GM23338 (cell line): Measurements from ENCODE around the gene GSG1. TPM values are rescaled to one million over a fixed set of nuclear protein-coding genes. Genes with fewer than 3 reads are reported as not detected.

Experiments
- ATAC-seq: fragments of 200-7000 bp; cut with Tn5 transposase; 3 replicates; pipeline ENCODE4 v1.9.1; 2020
- DNase-seq: peaks from one replicate; pipeline ENCODE4 v3.0.0-alpha.2; 2015; ENCODE audit warnings: low spot score
- H2AFZ ChIP-seq: fragments of 200-600 bp; sonication (generic); 2 replicates; pipeline ENCODE4 v1.8.0; 2016; ENCODE audit warnings: antibody characterized with exemption, mild to moderate bottlenecking, moderate library complexity
- H3F3A ChIP-seq: fragments of 200-600 bp; sonication (generic); replicated peaks from 2 replicates; pipeline ENCODE4 v1.8.0; 2017; ENCODE audit warnings: antibody characterized with exemption, mixed run types, low read depth
- H3K27ac ChIP-seq: fragments of 200-600 bp; sonication (generic); 2 replicates; pipeline ENCODE4 v1.6.1; 2016; ENCODE audit warnings: low read depth
- H3K27me3 ChIP-seq: fragments of 200-600 bp; sonication (generic); 2 replicates; pipeline ENCODE4 v1.8.0; 2016; ENCODE audit warnings: mild to moderate bottlenecking, mixed run types, moderate library complexity; ENCODE audit not compliant: insufficient read depth
- H3K36me3 ChIP-seq: fragments of 200-600 bp; sonication (generic); 2 replicates; pipeline ENCODE4 v1.8.0; 2016; ENCODE audit warnings: mild to moderate bottlenecking; ENCODE audit not compliant: insufficient read depth
- H3K4me1 ChIP-seq: fragments of 200-600 bp; sonication (generic); 2 replicates; pipeline ENCODE4 v1.8.0; 2016; ENCODE audit warnings: mild to moderate bottlenecking, moderate library complexity; ENCODE audit not compliant: insufficient read depth
- H3K4me2 ChIP-seq: fragments of 200-600 bp; sonication (generic); 2 replicates; pipeline ENCODE4 v1.7.1; 2017; ENCODE audit warnings: mixed run types
- H3K4me3 ChIP-seq: fragments of 200-600 bp; sonication (generic); 2 replicates; pipeline ENCODE4 v1.6.1; 2016; ENCODE audit warnings: mixed run types
- H3K79me2 ChIP-seq: fragments of 200-600 bp; sonication (generic); replicated peaks from 2 replicates; pipeline ENCODE4 v1.8.0; 2017; ENCODE audit warnings: mild to moderate bottlenecking; ENCODE audit not compliant: insufficient read depth
- H3K9me2 ChIP-seq: fragments of 200-600 bp; sonication (generic); 2 replicates; pipeline ENCODE4 v1.8.0; 2017; ENCODE audit not compliant: insufficient read depth
- H4K20me1 ChIP-seq: fragments of 200-600 bp; sonication (generic); replicated peaks from 2 replicates; pipeline ENCODE4 v1.8.0; 2017; ENCODE audit warnings: mild to moderate bottlenecking; ENCODE audit not compliant: insufficient read depth
- H3K27ac Mint-ChIP-seq: 2 replicates; pipeline ENCODE4 v1.8.0; 2020; ENCODE audit warnings: inconsistent platforms, mild to moderate bottlenecking, moderate library complexity, mixed read lengths
- H3K27me3 Mint-ChIP-seq: 3 replicates; pipeline ENCODE4 v1.8.0; 2022; ENCODE audit warnings: low read depth, mild to moderate bottlenecking, moderate library complexity, mixed read lengths, inconsistent platforms; ENCODE audit not compliant: insufficient read depth, poor library complexity
- H3K36me3 Mint-ChIP-seq: 3 replicates; pipeline ENCODE4 v1.8.0; 2021; ENCODE audit warnings: low read depth, mild to moderate bottlenecking, inconsistent platforms, moderate library complexity, mixed read lengths
- H3K4me1 Mint-ChIP-seq: 3 replicates; pipeline ENCODE4 v1.8.0; 2020; ENCODE audit warnings: mild to moderate bottlenecking, inconsistent platforms, mixed read lengths
- H3K4me3 Mint-ChIP-seq: 3 replicates; pipeline ENCODE4 v1.8.0; 2021; ENCODE audit warnings: moderate library complexity, mild to moderate bottlenecking, inconsistent platforms, mixed read lengths
- H3K9me3 Mint-ChIP-seq: 3 replicates; pipeline ENCODE4 v1.8.0; 2020; ENCODE audit warnings: moderate library complexity, mild to moderate bottlenecking, inconsistent platforms, mixed read lengths
- CREB1 ChIP-seq: fragments of 250-450 bp; sonication (Bioruptor Pico); IDR thresholded peaks from 2 replicates; pipeline ENCODE4 v1.5.0; 2020; ENCODE audit warnings: low read depth, mild to moderate bottlenecking, moderate library complexity
- CTCF ChIP-seq, 2 experiments: fragments of 200-600 bp in 1 of 2; sonication (generic) in 1 of 2; conservative IDR thresholded peaks; 2 replicates each; pipeline versions ENCODE4 v1.5.1 to v1.6.1; 2016 to 2017; ENCODE audit warnings: antibody characterized with exemption in 2 of 2, low read depth in 2 of 2, mild to moderate bottlenecking in 2 of 2, moderate library complexity in 1 of 2
- EZH2 ChIP-seq: fragments of 200-600 bp; sonication (generic); IDR thresholded peaks from one replicate; pipeline ENCODE4 v1.8.0; 2017; ENCODE audit warnings: antibody characterized with exemption, mild to moderate bottlenecking, low read depth; ENCODE audit not compliant: unreplicated experiment
- EZH2phosphoT487 ChIP-seq: fragments of 200-600 bp; sonication (generic); IDR thresholded peaks from one replicate; pipeline ENCODE4 v1.8.1; 2018; ENCODE audit warnings: antibody characterized with exemption; ENCODE audit not compliant: unreplicated experiment
- JUNB ChIP-seq: IDR thresholded peaks from one replicate; pipeline ENCODE4 v1.6.1; 2016; ENCODE audit warnings: antibody characterized with exemption; ENCODE audit not compliant: unreplicated experiment
- POLR2AphosphoS5 ChIP-seq: IDR thresholded peaks from 2 replicates; pipeline ENCODE4 v1.6.1; 2016; ENCODE audit warnings: antibody characterized with exemption, low read depth
- REST ChIP-seq: IDR thresholded peaks from one replicate; pipeline ENCODE4 v1.6.1; 2018; ENCODE audit warnings: antibody characterized with exemption; ENCODE audit not compliant: unreplicated experiment
- STAT1 ChIP-seq: IDR thresholded peaks from one replicate; pipeline ENCODE4 v1.6.1; 2016; ENCODE audit warnings: antibody characterized with exemption; ENCODE audit not compliant: unreplicated experiment
- ZNF114 ChIP-seq: fragments of 250-450 bp; sonication (Bioruptor Pico); IDR thresholded peaks from 2 replicates; pipeline ENCODE4 v1.5.0; 2020; ENCODE audit warnings: mild to moderate bottlenecking, moderate library complexity
- ZNF462 ChIP-seq: fragments of 250-450 bp; sonication (Bioruptor Pico); IDR thresholded peaks from 2 replicates; pipeline ENCODE4 v1.5.0; 2020; ENCODE audit warnings: mild to moderate bottlenecking, moderate library complexity
- polyA plus RNA-seq: library from polyadenylated mRNA; unstranded; fragments of >200 nt; fragmentation: Nextera tagmentation; extraction: Ambion mirVana; gene quantifications from 2 replicates; pipeline ENCODE4 v1.2.1, GENCODE V29; 2016
- total RNA-seq: library from RNA; depleted of rRNA; stranded (reverse); fragments of >200 nt; shearing (Covaris generic); gene quantifications from 2 replicates; pipeline ENCODE4 v1.2.3, GENCODE V29; 2014

The GSG1 gene
- total and polyA plus RNA-seq, 2 experiments from 2014 or later = 0.17 to 0.63 TPM

- TF ChIP-seq REST (no peak), ZNF462 (CRISPR knock-in tag) (no peak), ZNF114 (CRISPR knock-in tag) (no peak), CTCF (conservative IDR thresholded peaks at IDR 0.05; ENCODE audit: low read depth in 2 of 2) (no peak), EZH2phosphoT487 (no peak), EZH2 (no peak), STAT1 (no peak), CREB1 (no peak), POLR2AphosphoS5 (no peak), JUNB (no peak)
- Mint-ChIP-seq H3K27ac (no peak overlapping the region), H3K9me3 (no peaks in the 10 kb centered on the region), H3K36me3 (peaks cover 19% of the 10 kb centered on the region), H3K27me3 (peaks cover 2% of the 10 kb centered on the region), H3K4me1 (peaks cover 8% of the 10 kb centered on the region; the same call in 2 of the 3 replicates), H3K4me3 (no peak overlapping the region)
- no peak for DNase-seq
- Histone ChIP-seq H3K4me3 (no peak overlapping the region), H3F3A (no peaks in the 10 kb centered on the region), H3K27ac (no peak overlapping the region), H4K20me1 (no peaks in the 10 kb centered on the region; the same call in 1 of the 2 replicates), H3K4me2 (no peak overlapping the region), H3K9me2 (peaks cover 3% of the 10 kb centered on the region; the same call in 1 of the 2 replicates), H3K79me2 (no peaks in the 10 kb centered on the region), H2AFZ (no peak overlapping the region), H3K27me3 (no peaks in the 10 kb centered on the region), H3K36me3 (peaks cover 8% of the 10 kb centered on the region), H3K4me1 (no peaks in the 10 kb centered on the region)
- no peak for ATAC-seq
Observed at GRCh38 chr12:13066014-13066413, 37.5 kb downstream of the GSG1 start.
